Breast epithelium (tissue), 3 donors: ENCODE results near the gene PDE10A.

Source experiments
- CTCF ChIP-seq, 3 donors: fragments of 450-650 bp; IDR thresholded peaks; one replicate each; pipeline ENCODE4 v1.5.1; 2016 to 2017; ENCODE audit warnings: antibody characterized with exemption in 3 of 3, mild to moderate bottlenecking in 3 of 3, moderate library complexity in 3 of 3
- POLR2A ChIP-seq: fragments of 450-650 bp; IDR thresholded peaks from one replicate; pipeline ENCODE4 v1.6.1; 2016; ENCODE audit warnings: antibody characterized with exemption, mild to moderate bottlenecking, moderate library complexity
- POLR2AphosphoS5 ChIP-seq, 3 donors: sonication (generic); formaldehyde crosslinking; IDR thresholded peaks; one replicate each; pipeline ENCODE4 v1.6.1; 2017; ENCODE audit warnings: antibody characterized with exemption in 3 of 3

- TF ChIP-seq CTCF (IDR thresholded peaks at IDR 0.05) (no peak), POLR2AphosphoS5 (IDR thresholded peaks at IDR 0.05) (no peak), POLR2A (no peak)
Measured at GRCh38 chr6:165581678-165582077, 81.4 kb downstream of the PDE10A start.
